ENCODE results near the gene POGLUT2.

DNA sequence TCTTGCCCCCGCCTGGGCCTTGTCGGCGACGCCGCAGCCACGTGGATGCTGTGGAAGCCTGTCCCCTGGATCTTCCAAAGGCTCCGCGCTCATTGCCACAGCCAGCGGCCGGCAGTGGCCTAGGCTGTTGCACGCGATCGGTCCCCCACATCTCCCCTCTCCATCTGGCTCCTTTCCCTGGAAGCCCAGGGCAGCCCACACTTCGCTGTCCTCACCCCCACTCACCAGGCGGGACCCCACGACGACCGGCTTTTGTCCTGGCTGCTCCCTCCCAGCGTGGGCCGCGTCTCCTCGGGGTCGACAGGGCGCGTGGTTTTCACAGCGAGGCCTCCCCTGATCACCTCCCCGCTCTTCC is 24.6 kb downstream of the POGLUT2 start:
- TF ChIP-seq CTCF (IDR thresholded peaks at IDR 0.05) = no peak
- no peak for TF ChIP-seq POLR2A (IDR thresholded peaks at IDR 0.05)

All from body of pancreas (tissue), 4 donors.